ENCODE measurements around the gene ACHE.

GRCh38 chr7:100859856-100860255 lies 35.8 kb downstream of the ACHE start:
- TF ChIP-seq POLR2A (IDR thresholded peaks at IDR 0.05) = no peak
- no peak for TF ChIP-seq POLR2AphosphoS5 (IDR thresholded peaks at IDR 0.05)
- TF ChIP-seq EP300 (IDR thresholded peaks at IDR 0.05) = no peak

Data from sigmoid colon (tissue), 4 donors.